ENCODE data around the gene MARCHF10. TPM values are rescaled to one million over a fixed set of nuclear protein-coding genes. Genes with fewer than 3 reads are reported as not detected.

Gene MARCHF10
- total and polyA plus RNA-seq, 2 experiments from 2014 or later, result 1.8 to 2.1 TPM

DNA sequence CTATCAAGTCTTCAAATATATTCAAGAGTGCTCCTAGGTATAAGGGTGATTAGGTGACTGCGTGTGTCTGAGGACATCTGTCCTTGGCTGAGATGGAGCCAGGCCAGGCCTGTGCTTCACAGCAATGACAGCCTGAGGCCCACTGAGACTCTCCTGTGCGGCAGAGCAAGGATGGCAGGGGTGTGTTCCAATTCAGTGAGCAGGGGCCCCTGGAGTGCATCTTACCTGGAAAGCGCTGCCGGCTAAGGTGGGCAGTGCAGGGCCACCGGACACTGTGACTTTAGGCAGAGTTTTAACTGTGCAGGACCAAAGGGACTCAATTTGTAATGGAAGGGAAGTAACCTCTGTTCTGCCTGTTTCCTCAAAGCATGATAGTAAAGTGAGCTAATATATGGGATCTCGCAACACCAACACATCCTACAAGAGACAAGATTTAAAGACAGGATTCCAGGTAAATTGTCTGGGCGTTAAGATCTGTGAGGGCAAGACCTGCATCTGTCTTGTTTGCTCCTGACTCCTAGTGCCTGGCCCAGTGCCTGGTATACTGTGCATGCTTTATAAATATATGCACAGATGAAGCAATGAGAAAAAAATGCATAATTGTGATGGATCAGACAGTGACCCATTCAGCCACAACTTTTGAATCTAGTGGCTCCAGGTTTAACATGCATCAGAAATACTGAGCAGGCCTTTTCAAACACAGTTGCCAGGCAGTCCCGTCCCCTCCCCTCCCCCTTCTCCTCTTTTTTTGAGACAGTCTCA lies 93.9 kb downstream of the MARCHF10 start:
- peak; percentile 78 for DNase-seq
- H3K9ac ChIP-seq, result 0 out of 2 replicates have a peak overlapping the region, but pooled peaks have one; percentile 11
- no peaks in the 10 kb centered on the region for H3K36me3 ChIP-seq (ENCODE audit: low read depth)
- peaks cover 29% of the 10 kb centered on the region for H3K4me1 ChIP-seq (ENCODE audit: insufficient read depth)
- in situ Hi-C loops (cut with MboI), result no loop called here
- TF ChIP-seq EZH2 (IDR thresholded peaks at IDR 0.05; ENCODE audit: insufficient read depth, poor library complexity, severe bottlenecking) (no peak), EZH2phosphoT487 (IDR thresholded peaks at IDR 0.05; ENCODE audit: insufficient read depth, low read depth) (no peak)
- H3K4me2 ChIP-seq (ENCODE audit: unreplicated experiment), result peak overlapping the region; percentile 15
- H3K79me2 ChIP-seq (ENCODE audit: insufficient read depth), result no peaks in the 10 kb centered on the region
- no peak overlapping the region for H3K4me3 ChIP-seq
- H3K9me3 ChIP-seq (ENCODE audit: low read depth), result no peaks in the 10 kb centered on the region
- H4K20me1 ChIP-seq (ENCODE audit: insufficient read depth), result no peaks in the 10 kb centered on the region
- no peaks in the 10 kb centered on the region for H3K27me3 ChIP-seq (replicated peaks; ENCODE audit: insufficient read depth)
- whole genome bisulfite sequencing, 2 experiments (ENCODE audit: low coverage in 1 of 2, low lambda C conversion rate in 2 of 2, missing lambda C conversion rate in 2 of 2), result 86% methylated on average over 8 of the region's 8 CpGs
- no peaks in the 10 kb centered on the region for H3K9me2 ChIP-seq (ENCODE audit: insufficient read depth)
- H2AFZ ChIP-seq, result no peak overlapping the region
- peak overlapping the region; percentile 75 for H3K27ac ChIP-seq
- peaks cover 24% of the 10 kb centered on the region for H3F3A ChIP-seq (ENCODE audit: insufficient read depth)

DNA sequence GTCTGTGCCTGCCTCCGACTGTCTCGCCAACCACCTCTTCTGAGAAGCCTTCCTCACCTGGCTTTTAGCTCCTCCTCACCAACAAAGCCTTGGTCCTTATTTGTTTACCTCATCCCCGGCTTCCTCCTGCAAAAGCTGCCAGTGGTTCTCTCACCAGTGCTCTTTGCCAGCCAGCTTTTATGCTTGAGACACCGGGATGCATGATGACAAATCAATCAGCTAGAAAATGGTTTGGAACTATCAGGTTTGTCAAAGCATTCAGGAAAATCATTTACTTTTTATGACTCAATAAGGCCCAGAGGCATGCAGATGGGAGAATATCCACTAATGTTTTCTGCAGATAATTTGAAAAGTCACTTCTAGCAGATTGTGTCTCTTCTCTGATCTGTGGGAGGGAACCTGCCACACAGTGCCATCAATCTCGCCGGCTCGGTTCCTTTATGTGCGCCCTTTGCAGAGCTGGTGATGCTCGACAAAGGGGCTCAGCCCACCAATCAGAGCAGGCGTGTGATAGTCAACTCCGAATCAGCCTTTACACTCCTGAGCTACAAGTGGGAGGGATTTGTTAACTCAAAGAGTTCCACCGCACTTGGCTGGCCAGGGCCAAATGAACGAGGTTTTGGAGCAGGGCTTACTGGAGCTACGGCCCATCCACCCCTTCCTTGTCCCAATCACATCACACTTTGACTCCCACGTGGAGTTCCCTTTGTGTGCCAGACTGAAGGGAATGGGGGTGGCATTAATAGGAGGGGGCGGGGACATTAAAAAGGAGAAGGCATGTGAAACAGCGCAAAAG lies 94.8 kb downstream of the MARCHF10 start:
- Histone ChIP-seq H2AFZ (no peak overlapping the region), H3K79me2 (ENCODE audit: insufficient read depth) (no peaks in the 10 kb centered on the region), H3K36me3 (ENCODE audit: low read depth) (no peaks in the 10 kb centered on the region), H4K20me1 (ENCODE audit: insufficient read depth) (no peaks in the 10 kb centered on the region), H3K27ac (no peak overlapping the region), H3K4me1 (ENCODE audit: insufficient read depth) (peaks cover 21% of the 10 kb centered on the region), H3K9ac (no peak overlapping the region), H3K27me3 (replicated peaks; ENCODE audit: insufficient read depth) (no peaks in the 10 kb centered on the region), H3K9me2 (ENCODE audit: insufficient read depth) (no peaks in the 10 kb centered on the region), H3K4me2 (ENCODE audit: unreplicated experiment) (no peak overlapping the region), H3K4me3 (no peak overlapping the region), H3K9me3 (ENCODE audit: low read depth) (no peaks in the 10 kb centered on the region), H3F3A (ENCODE audit: insufficient read depth) (peaks cover 18% of the 10 kb centered on the region)
- no peak for DNase-seq
- 87 to 88% methylated on average over 17 of the region's 17 CpGs for WGBS, 2 experiments (ENCODE audit: low coverage in 1 of 2, low lambda C conversion rate in 2 of 2, missing lambda C conversion rate in 2 of 2)
- in situ Hi-C loops (cut with MboI), result no loop called here
- no peak for TF ChIP-seq EZH2 (IDR thresholded peaks at IDR 0.05; ENCODE audit: insufficient read depth, poor library complexity, severe bottlenecking)
- no peak for TF ChIP-seq EZH2phosphoT487 (IDR thresholded peaks at IDR 0.05; ENCODE audit: insufficient read depth, low read depth)

DNA sequence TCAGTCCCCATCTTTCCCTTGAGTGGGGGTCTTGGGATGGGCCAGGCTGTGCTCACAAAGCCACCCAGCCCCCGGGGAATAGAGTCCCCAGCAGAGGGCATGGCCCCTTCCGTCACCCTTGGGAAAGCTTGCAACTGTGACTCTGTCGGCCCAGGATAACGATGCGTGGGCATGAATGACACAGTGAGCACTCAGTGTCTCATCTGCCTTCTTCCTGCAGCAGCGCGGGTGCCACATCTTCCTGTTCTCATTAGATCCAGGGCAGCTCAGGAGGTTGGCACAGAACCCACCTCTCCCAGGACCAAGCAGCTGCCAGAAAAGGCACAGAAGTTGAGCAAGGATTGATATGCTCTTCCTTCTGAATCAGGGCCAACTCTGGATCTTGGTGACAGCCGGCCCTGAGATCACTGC lies 95.9 kb downstream of the MARCHF10 start:
- Histone ChIP-seq H3K4me2 (ENCODE audit: unreplicated experiment) (no peak overlapping the region), H3K27ac (no peak overlapping the region), H3K27me3 (replicated peaks; ENCODE audit: insufficient read depth) (no peaks in the 10 kb centered on the region), H3K79me2 (ENCODE audit: insufficient read depth) (no peaks in the 10 kb centered on the region), H3K4me3 (no peak overlapping the region), H3F3A (ENCODE audit: insufficient read depth) (peaks cover 18% of the 10 kb centered on the region), H4K20me1 (ENCODE audit: insufficient read depth) (no peaks in the 10 kb centered on the region), H3K9ac (no peak overlapping the region), H3K36me3 (ENCODE audit: low read depth) (no peaks in the 10 kb centered on the region), H3K9me2 (ENCODE audit: insufficient read depth) (no peaks in the 10 kb centered on the region), H3K9me3 (ENCODE audit: low read depth) (no peaks in the 10 kb centered on the region), H2AFZ (no peak overlapping the region), H3K4me1 (ENCODE audit: insufficient read depth) (peaks cover 17% of the 10 kb centered on the region)
- TF ChIP-seq EZH2 (IDR thresholded peaks at IDR 0.05; ENCODE audit: insufficient read depth, poor library complexity, severe bottlenecking), result no peak
- no peak for TF ChIP-seq EZH2phosphoT487 (IDR thresholded peaks at IDR 0.05; ENCODE audit: insufficient read depth, low read depth)
- DNase-seq, result no peak
- 61 to 69% methylated on average over 8 of the region's 8 CpGs for WGBS, 2 experiments (ENCODE audit: low coverage in 1 of 2, low lambda C conversion rate in 2 of 2, missing lambda C conversion rate in 2 of 2)
- in situ Hi-C loops (cut with MboI), result no loop called here

DNA sequence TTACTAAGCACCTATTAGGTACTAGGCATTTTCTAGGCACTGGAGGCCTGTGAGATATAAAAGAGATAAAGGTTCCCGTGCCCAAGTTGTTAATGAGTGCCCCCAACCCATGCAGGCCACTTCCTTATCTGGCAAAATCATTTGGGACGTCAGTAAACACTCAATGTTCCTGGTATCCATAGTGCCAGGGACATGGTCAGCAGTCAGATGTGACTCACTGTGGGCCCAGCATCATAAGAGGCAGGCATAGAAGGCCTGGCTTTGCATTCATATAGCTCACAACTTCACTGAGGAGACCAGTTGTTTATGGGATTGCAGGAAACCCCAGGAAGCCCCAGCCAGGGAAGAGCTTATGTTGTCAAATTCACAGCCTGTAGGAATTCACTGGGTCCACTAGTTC lies 99.5 kb downstream of the MARCHF10 start:
- H3K4me2 ChIP-seq (ENCODE audit: unreplicated experiment), result no peak overlapping the region
- in situ Hi-C loops (cut with MboI), result loop anchor here (10.0 kb wide), 1 partner anchor 696 kb away; no protein-coding TSS in a partner anchor
- no peaks in the 10 kb centered on the region for H3K9me2 ChIP-seq (ENCODE audit: insufficient read depth)
- H3K4me1 ChIP-seq (ENCODE audit: insufficient read depth), result peaks cover 11% of the 10 kb centered on the region; the same call in 1 of the 2 replicates
- H3K36me3 ChIP-seq (ENCODE audit: low read depth), result no peaks in the 10 kb centered on the region
- H3K9ac ChIP-seq, result no peak overlapping the region
- H3K27me3 ChIP-seq (replicated peaks; ENCODE audit: insufficient read depth), result no peaks in the 10 kb centered on the region
- WGBS, 2 experiments (ENCODE audit: low coverage in 1 of 2, low lambda C conversion rate in 2 of 2, missing lambda C conversion rate in 2 of 2), result 34% methylated on average over 2 of the region's 2 CpGs
- no peaks in the 10 kb centered on the region for H4K20me1 ChIP-seq (ENCODE audit: insufficient read depth)
- no peak for TF ChIP-seq EZH2phosphoT487 (IDR thresholded peaks at IDR 0.05; ENCODE audit: insufficient read depth, low read depth)
- TF ChIP-seq EZH2 (IDR thresholded peaks at IDR 0.05; ENCODE audit: insufficient read depth, poor library complexity, severe bottlenecking), result no peak
- H3K79me2 ChIP-seq (ENCODE audit: insufficient read depth), result no peaks in the 10 kb centered on the region
- H2AFZ ChIP-seq, result no peak overlapping the region
- no peaks in the 10 kb centered on the region for H3K9me3 ChIP-seq (ENCODE audit: low read depth)
- no peaks in the 10 kb centered on the region for H3F3A ChIP-seq (ENCODE audit: insufficient read depth)
- peak; percentile 35 for DNase-seq
- H3K27ac ChIP-seq, result no peak overlapping the region
- H3K4me3 ChIP-seq, result no peak overlapping the region
